ENCODE measurements around the gene CYP27B1.
A peak's percentile ranks its signal among the peaks of the same experiment; 100 is the strongest.
"Not testable (repeated sequence)": the region's sequence is repeated elsewhere in the genome, so short reads cannot be mapped to it uniquely, and the experiment has no call there.

Gene CYP27B1

DNA sequence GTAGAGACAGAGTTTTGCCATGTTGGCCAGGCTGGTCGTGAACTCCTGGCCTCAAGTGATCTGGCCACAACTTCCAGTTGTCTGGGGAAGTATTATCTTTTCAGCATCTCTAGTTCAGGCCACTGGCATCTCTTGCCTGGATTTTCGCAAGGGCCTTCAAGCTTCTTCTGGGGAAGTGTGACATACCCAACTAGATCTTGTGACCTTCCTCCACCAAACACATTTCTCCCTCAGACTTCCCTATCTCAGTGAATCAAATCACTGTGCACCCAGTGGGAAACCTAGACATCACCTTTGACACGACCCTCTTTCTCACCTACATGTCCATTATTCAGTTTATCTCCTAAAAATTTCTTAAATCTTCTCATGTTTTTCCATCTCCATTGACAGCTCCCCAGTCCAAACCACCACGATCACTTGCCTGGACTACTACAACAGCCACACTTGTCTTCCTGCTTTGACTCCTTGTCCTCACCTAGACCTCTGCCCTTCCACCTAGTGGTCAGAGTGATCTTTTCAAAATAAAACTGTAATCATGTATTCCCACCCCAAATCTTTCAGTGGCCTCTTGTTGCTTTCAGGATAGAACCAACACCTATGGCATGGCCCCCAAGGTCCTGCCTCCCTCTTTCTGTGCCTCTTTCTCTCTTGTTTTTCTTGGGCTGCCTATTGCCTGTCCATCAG lies 8.8 kb upstream of the CYP27B1 start:
- in situ Hi-C loops (cut with MboI; ENCODE audit: low sequenced_read_pairs, unreplicated experiment): no loop called here
- TF ChIP-seq, protein P1, sequence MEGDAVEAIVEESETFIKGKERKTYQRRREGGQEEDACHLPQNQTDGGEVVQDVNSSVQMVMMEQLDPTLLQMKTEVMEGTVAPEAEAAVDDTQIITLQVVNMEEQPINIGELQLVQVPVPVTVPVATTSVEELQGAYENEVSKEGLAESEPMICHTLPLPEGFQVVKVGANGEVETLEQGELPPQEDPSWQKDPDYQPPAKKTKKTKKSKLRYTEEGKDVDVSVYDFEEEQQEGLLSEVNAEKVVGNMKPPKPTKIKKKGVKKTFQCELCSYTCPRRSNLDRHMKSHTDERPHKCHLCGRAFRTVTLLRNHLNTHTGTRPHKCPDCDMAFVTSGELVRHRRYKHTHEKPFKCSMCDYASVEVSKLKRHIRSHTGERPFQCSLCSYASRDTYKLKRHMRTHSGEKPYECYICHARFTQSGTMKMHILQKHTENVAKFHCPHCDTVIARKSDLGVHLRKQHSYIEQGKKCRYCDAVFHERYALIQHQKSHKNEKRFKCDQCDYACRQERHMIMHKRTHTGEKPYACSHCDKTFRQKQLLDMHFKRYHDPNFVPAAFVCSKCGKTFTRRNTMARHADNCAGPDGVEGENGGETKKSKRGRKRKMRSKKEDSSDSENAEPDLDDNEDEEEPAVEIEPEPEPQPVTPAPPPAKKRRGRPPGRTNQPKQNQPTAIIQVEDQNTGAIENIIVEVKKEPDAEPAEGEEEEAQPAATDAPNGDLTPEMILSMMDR (IDR thresholded peaks at IDR 0.05; ENCODE audit: borderline replicate concordance, control extremely low read depth, extremely low read depth, insufficient read depth, missing control alignments): no peak
- DNase-seq (ENCODE audit: low spot score): no peak

DNA sequence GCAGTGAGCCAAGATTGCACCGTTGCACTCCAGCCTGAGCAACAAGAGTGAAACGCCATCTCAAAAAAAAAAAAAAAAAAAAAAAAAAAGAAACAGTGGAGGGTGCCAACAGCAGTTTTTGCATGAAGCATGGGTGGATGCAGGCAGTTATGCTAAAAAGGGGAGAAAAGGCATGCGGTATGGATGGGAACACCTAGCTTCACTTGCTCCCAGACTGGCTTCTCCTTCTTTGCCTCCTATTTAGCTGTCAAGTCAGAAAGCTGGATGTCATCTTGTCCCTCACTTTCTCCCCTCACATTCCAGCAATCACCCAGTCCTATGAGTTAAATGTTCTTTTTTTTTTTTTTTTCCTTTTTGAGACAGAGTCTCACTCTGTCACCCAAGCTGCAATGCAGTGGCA lies 8.2 kb upstream of the CYP27B1 start:
- in situ Hi-C loops (cut with MboI; ENCODE audit: low sequenced_read_pairs, unreplicated experiment): no loop called here
- no peak for DNase-seq (ENCODE audit: low spot score)
- TF ChIP-seq, protein P1 (IDR thresholded peaks at IDR 0.05; ENCODE audit: borderline replicate concordance, control extremely low read depth, extremely low read depth, insufficient read depth, missing control alignments): no peak

DNA sequence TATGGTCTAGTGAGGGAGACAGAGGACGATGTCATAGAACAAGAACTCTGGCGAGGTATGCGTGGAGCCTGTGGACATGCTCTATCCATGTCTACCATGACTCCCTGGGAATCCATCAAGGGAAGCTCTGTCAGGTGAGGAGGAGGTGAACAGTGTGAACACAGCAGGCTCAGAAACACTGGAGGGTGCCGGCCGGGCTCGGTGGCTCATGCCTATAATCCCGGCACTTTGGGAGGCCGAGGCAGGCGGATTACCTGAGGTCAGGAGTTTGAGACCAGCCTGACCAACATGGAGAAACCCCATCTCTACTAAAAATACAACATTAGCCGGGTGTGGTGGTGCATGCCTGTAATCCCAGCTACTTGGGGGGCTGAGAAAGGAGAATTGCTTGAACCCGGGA lies 7.8 kb upstream of the CYP27B1 start:
- DNase-seq (ENCODE audit: low spot score); in situ Hi-C loops (cut with MboI; ENCODE audit: low sequenced_read_pairs, unreplicated experiment): not testable (repeated sequence)

DNA sequence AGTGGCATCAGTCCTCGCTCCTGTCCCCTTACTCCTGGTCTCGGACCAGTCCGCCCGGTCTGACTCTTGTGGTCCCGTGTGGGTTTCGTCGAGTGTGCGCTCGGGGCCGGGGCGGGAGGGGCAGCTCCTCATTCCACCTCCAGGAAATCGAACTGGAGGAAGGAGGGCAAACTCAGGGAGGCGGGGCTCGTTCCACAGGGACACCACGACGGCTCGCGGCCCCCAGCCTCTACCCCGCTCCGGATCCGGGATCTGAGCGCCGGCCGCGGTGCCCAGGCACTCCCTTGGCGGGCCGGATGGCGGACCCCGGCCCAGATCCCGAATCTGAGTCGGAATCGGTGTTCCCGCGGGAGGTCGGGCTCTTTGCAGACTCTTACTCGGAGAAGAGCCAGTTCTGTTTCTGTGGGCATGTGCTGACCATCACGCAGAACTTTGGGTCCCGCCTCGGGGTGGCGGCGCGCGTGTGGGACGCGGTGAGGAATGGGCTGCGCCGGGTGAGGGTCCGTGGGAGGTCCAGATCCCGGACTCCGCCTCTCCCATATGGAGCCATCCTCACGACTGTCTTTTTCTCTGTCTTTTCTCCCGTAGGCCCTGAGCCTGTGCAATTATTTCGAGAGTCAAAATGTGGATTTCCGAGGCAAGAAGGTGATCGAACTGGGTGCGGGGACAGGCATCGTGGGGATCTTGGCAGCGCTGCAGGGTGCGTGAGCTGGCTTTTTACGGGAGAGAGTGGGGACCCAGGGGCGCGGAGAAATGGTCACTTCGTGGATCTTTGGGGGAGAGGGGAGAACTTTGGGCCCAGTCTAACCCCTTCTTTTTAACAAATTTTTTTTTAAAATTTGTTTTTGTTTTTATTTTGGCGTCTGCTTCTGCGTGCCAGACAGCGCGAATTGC lies 5.8 kb upstream of the CYP27B1 start, which contains the start of gene EEF1AKMT3:
Gene EEF1AKMT3 (plus strand): TSS at position 186 of the 894 bp plus-strand sequence. CDS start 111 bp downstream, at position 297.
- TF ChIP-seq, protein P1 (IDR thresholded peaks at IDR 0.05; ENCODE audit: borderline replicate concordance, control extremely low read depth, extremely low read depth, insufficient read depth, missing control alignments): no peak
- in situ Hi-C loops (cut with MboI; ENCODE audit: low sequenced_read_pairs, unreplicated experiment): no loop called here
- DNase-seq (ENCODE audit: low spot score): peak; percentile 51

DNA sequence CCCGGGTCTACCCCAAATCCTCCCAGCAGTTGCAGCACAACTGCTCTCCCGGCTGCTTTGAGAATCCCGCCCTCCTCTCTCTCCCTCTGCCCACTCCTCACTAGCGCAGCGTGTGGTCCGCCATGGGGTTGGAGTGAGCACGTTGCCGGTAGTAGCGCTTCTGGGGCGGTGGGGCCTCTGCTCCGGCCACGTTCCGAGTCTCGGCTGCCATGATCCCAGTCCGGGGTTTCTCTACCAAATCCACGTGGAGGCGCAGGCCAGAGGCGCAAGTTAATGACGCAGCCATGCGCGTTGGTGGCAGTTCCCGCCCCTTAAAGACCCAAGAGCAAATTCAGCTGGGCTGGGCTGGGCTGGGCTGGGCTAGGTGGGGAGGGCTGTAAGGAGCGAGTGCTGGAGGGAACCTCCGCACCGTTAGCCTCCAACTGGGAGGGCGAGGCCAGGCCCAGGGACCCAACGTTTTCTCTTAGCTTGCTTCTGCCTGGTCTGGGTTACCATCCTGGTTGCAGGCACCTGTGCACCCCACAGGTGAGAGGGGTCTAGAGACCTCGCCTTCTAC lies 5.1 kb upstream of the CYP27B1 start, which contains the start of gene METTL1:
Gene METTL1 (minus strand): TSS at position 233 of the 556 bp plus-strand sequence. CDS start 22 bp downstream, at position 211.
- DNase-seq (ENCODE audit: low spot score): peak; percentile 96
- TF ChIP-seq, protein P1 (IDR thresholded peaks at IDR 0.05; ENCODE audit: borderline replicate concordance, control extremely low read depth, extremely low read depth, insufficient read depth, missing control alignments): no peak
- in situ Hi-C loops (cut with MboI; ENCODE audit: low sequenced_read_pairs, unreplicated experiment): no loop called here

DNA sequence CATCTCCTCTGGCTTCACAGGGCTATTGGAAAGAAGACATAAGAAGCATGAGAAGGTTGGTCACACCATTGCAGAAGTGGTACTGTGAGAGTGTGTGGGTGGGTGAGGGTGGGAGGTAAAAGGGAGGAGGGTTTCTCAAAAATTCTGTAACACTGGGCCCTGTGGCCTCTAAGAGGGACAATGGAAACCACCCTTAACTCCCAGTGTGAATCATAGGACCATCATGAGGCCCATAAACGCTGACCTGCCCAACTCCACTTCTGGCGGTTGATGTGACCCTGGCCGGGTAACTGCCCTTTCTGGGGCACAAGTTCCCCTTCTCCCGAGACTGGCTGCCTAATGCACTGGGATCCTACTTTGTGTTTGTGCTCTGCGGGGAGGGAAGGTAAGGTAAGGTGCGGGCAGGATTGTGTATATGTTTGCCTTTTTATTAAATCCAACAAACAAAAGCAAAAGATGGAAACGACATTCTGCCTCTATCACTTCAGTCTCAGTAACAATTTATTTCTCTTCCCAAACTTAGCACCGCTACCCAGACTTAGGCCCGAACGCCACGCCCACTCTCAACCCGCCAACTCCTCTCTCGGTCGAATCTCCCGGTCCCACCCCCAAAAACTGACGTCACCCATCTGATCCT lies 4.5 kb upstream of the CYP27B1 start:
- in situ Hi-C loops (cut with MboI; ENCODE audit: low sequenced_read_pairs, unreplicated experiment): no loop called here
- DNase-seq (ENCODE audit: low spot score): peak; percentile 90

More for the DNA sequence above, 4.5 kb upstream of the CYP27B1 start:
- TF ChIP-seq, protein P1 (IDR thresholded peaks at IDR 0.05; ENCODE audit: borderline replicate concordance, control extremely low read depth, extremely low read depth, insufficient read depth, missing control alignments): no peak

All from GM13976 (cell line).